Trophoblast cell (in vitro differentiated cells and primary cell): ENCODE measurements around the gene ARHGAP22.

Experiments used
- DNase-seq, 2 donors: peaks; one replicate each; pipeline ENCODE4 v3.0.0-alpha.2; 2016
- H2AFZ ChIP-seq: 2 replicates; pipeline ENCODE4 v1.6.1; 2013; ENCODE audit warnings: low read length, moderate library complexity, mild to moderate bottlenecking; ENCODE audit not compliant: insufficient read depth, poor library complexity
- H2AK5ac ChIP-seq: 2 replicates; pipeline ENCODE4 v1.6.1; 2013; ENCODE audit warnings: mild to moderate bottlenecking, low read length
- H2BK120ac ChIP-seq: 2 replicates; pipeline ENCODE4 v1.6.1; 2013; ENCODE audit warnings: low read length, mild to moderate bottlenecking, moderate library complexity; ENCODE audit not compliant: insufficient read depth, poor library complexity
- H2BK12ac ChIP-seq: 2 replicates; pipeline ENCODE4 v1.6.1; 2013; ENCODE audit warnings: mild to moderate bottlenecking, low read length, moderate library complexity
- H2BK5ac ChIP-seq: 2 replicates; pipeline ENCODE4 v1.6.1; 2013; ENCODE audit warnings: low read length, low read depth, moderate library complexity, mild to moderate bottlenecking; ENCODE audit not compliant: poor library complexity
- H3K14ac ChIP-seq: 2 replicates; pipeline ENCODE4 v1.6.1; 2013; ENCODE audit warnings: mild to moderate bottlenecking, low read length
- H3K18ac ChIP-seq: 2 replicates; pipeline ENCODE4 v1.6.1; 2013; ENCODE audit warnings: mild to moderate bottlenecking, low read length
- H3K23ac ChIP-seq: 2 replicates; pipeline ENCODE4 v1.6.1; 2013; ENCODE audit warnings: low read length
- H3K27ac ChIP-seq: 2 replicates; pipeline ENCODE4 v1.5.1; 2013; ENCODE audit warnings: low read depth, mild to moderate bottlenecking, inconsistent platforms, low read length, moderate library complexity
- H3K27me3 ChIP-seq: 2 replicates; pipeline ENCODE4 v1.6.1; 2013; ENCODE audit warnings: inconsistent platforms, mild to moderate bottlenecking, low read length, moderate library complexity; ENCODE audit not compliant: insufficient read depth
- H3K36me3 ChIP-seq, 2 experiments: 1 replicate in 1 of 2; 2 replicates in 1 of 2; pipeline ENCODE4 v1.6.1; 2013; ENCODE audit warnings: low read length in 2 of 2, mild to moderate bottlenecking in 2 of 2, moderate library complexity in 1 of 2; ENCODE audit not compliant: insufficient read depth in 2 of 2, control insufficient read depth in 1 of 2
- H3K4ac ChIP-seq: 2 replicates; pipeline ENCODE4 v1.6.1; 2013; ENCODE audit warnings: low read depth, mild to moderate bottlenecking, low read length, moderate library complexity
- H3K4me1 ChIP-seq, 2 experiments: 1 replicate in 1 of 2; 2 replicates in 1 of 2; pipeline ENCODE4 v1.6.1; 2013; ENCODE audit warnings: low read length in 2 of 2, mild to moderate bottlenecking in 2 of 2, moderate library complexity in 1 of 2; ENCODE audit not compliant: insufficient read depth in 2 of 2, control insufficient read depth in 1 of 2
- H3K4me2 ChIP-seq: 2 replicates; pipeline ENCODE4 v1.6.1; 2013; ENCODE audit warnings: inconsistent platforms, mild to moderate bottlenecking, low read length, moderate library complexity
- H3K4me3 ChIP-seq: 2 replicates; pipeline ENCODE4 v1.5.1; 2013; ENCODE audit warnings: mild to moderate bottlenecking, low read depth, low read length, inconsistent platforms
- H3K79me1 ChIP-seq: one replicate; pipeline ENCODE4 v1.6.1; 2013; ENCODE audit warnings: low read length
- H3K79me2 ChIP-seq: 2 replicates; pipeline ENCODE4 v1.6.1; 2013; ENCODE audit warnings: low read length, mild to moderate bottlenecking; ENCODE audit not compliant: control insufficient read depth, insufficient read depth, poor library complexity
- H3K9ac ChIP-seq: 2 replicates; pipeline ENCODE4 v1.6.1; 2013; ENCODE audit warnings: mild to moderate bottlenecking, low read length
- H3K9me3 ChIP-seq: 2 replicates; pipeline ENCODE4 v1.6.1; 2013; ENCODE audit warnings: low read depth, mild to moderate bottlenecking, control low read depth, inconsistent platforms, low read length; ENCODE audit not compliant: insufficient read depth
- H4K12ac ChIP-seq: 2 replicates; pipeline ENCODE4 v1.6.1; 2013; ENCODE audit warnings: low read depth, mild to moderate bottlenecking, low read length, moderate library complexity
- H4K8ac ChIP-seq: 2 replicates; pipeline ENCODE4 v1.6.1; 2013; ENCODE audit warnings: low read depth, mild to moderate bottlenecking, low read length, moderate library complexity
- H4K91ac ChIP-seq: one replicate; pipeline ENCODE4 v1.6.1; 2013; ENCODE audit warnings: low read depth, mild to moderate bottlenecking, low read length, moderate library complexity
- WGBS: extraction: QIAGEN DNeasy Blood & Tissue Kit; methylation state at CpG from one replicate; pipeline ENCODE4 v1.1.7; 2013; ENCODE audit warnings: missing lambda C conversion rate; ENCODE audit not compliant: insufficient read length, insufficient coverage; ENCODE audit errors: extremely low coverage; 5-methylcytosine and 5-hydroxymethylcytosine counted together

The ARHGAP22 gene

DNA sequence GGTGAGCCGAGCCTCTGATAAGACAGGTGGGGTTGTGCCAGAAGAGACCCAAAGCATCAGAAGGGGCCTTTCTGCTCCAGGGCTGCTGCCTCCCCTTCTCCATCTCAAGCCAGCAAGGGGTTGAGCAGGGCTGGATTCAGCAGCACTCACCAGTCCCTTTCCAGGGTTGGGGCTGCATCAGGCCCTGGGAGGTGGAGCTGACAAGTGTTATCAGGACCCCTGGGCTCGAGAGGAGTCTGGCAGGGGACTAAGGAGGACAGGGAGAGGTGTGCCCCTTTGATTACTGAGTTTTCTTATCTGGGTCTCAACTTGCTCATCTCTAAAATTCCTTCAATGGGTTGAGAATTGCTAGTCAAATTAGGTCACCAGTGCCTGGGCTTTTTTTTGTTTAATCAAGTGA is 17.8 kb downstream of the ARHGAP22 start:
- Histone ChIP-seq H3K4me3 (no peak overlapping the region), H2AK5ac (no peak overlapping the region), H3K9me3 (peaks cover 19% of the 10 kb centered on the region), H3K4me1 (no peaks in the 10 kb centered on the region), H3K4ac (no peak overlapping the region), H3K4me2 (no peak overlapping the region), H3K36me3 (no peaks in the 10 kb centered on the region), H4K12ac (no peak overlapping the region), H4K91ac (no peak overlapping the region), H2AFZ (no peak overlapping the region), H2BK12ac (no peak overlapping the region), H3K14ac (no peak overlapping the region), H3K27ac (no peak overlapping the region), H3K9ac (no peak overlapping the region), H3K79me1 (no peaks in the 10 kb centered on the region), H3K18ac (no peak overlapping the region), H2BK5ac (no peak overlapping the region), H3K23ac (no peak overlapping the region), H3K27me3 (no peaks in the 10 kb centered on the region), H3K79me2 (no peaks in the 10 kb centered on the region), H4K8ac (no peak overlapping the region), H2BK120ac (no peak overlapping the region)
- DNase-seq: no peak
- no CpG with 5 or more reads among the region's 2 CpGs for WGBS

- no peak overlapping the region for H2BK120ac ChIP-seq
- no peaks in the 10 kb centered on the region for H3K79me2 ChIP-seq
- no peak overlapping the region for H2AFZ ChIP-seq
- no peak overlapping the region for H3K4me2 ChIP-seq
- H3K9me3 ChIP-seq: peaks cover 15% of the 10 kb centered on the region
- no peaks in the 10 kb centered on the region for H3K79me1 ChIP-seq
- DNase-seq: no peak
- H2BK5ac ChIP-seq: no peak overlapping the region
- no peak overlapping the region for H2BK12ac ChIP-seq
- H2AK5ac ChIP-seq: no peak overlapping the region
- H3K27me3 ChIP-seq: no peaks in the 10 kb centered on the region
- WGBS: no CpG with 5 or more reads among the region's 10 CpGs
- H3K27ac ChIP-seq: no peak overlapping the region
- no peak overlapping the region for H4K91ac ChIP-seq
- no peak overlapping the region for H3K18ac ChIP-seq
- no peak overlapping the region for H3K4ac ChIP-seq
- H4K12ac ChIP-seq: no peak overlapping the region
- H3K4me3 ChIP-seq: no peak overlapping the region
- no peaks in the 10 kb centered on the region for H3K36me3 ChIP-seq
- no peak overlapping the region for H3K23ac ChIP-seq
- H3K14ac ChIP-seq: no peak overlapping the region
- H3K9ac ChIP-seq: no peak overlapping the region
- no peak overlapping the region for H4K8ac ChIP-seq
- peaks cover 0 to 4% of the 10 kb centered on the region in 2 experiments for H3K4me1 ChIP-seq
Observed at GRCh38 chr10:48582970-48583369, 21.9 kb downstream of the ARHGAP22 start.

GRCh38 chr10:48580236-48580635 is 24.6 kb downstream of the ARHGAP22 start:
- no peak overlapping the region for H3K23ac ChIP-seq
- no CpG with 5 or more reads among the region's 5 CpGs for WGBS
- H4K91ac ChIP-seq: no peak overlapping the region
- no peak overlapping the region for H3K18ac ChIP-seq
- H3K27me3 ChIP-seq: no peaks in the 10 kb centered on the region
- no peaks in the 10 kb centered on the region for H3K36me3 ChIP-seq
- H3K4ac ChIP-seq: no peak overlapping the region
- peaks cover 9% of the 10 kb centered on the region for H3K9me3 ChIP-seq
- H4K8ac ChIP-seq: no peak overlapping the region
- no peak for DNase-seq
- H3K79me1 ChIP-seq: no peaks in the 10 kb centered on the region
- peaks cover 0 to 4% of the 10 kb centered on the region in 2 experiments for H3K4me1 ChIP-seq
- no peak overlapping the region for H3K27ac ChIP-seq
- H2AFZ ChIP-seq: no peak overlapping the region
- no peak overlapping the region for H2BK120ac ChIP-seq
- H3K9ac ChIP-seq: no peak overlapping the region
- no peak overlapping the region for H3K4me3 ChIP-seq
- no peak overlapping the region for H2BK5ac ChIP-seq
- H3K79me2 ChIP-seq: no peaks in the 10 kb centered on the region
- no peak overlapping the region for H2BK12ac ChIP-seq
- no peak overlapping the region for H3K14ac ChIP-seq
- H2AK5ac ChIP-seq: no peak overlapping the region
- no peak overlapping the region for H3K4me2 ChIP-seq
- no peak overlapping the region for H4K12ac ChIP-seq

GRCh38 chr10:48579251-48579960 is 25.5 kb downstream of the ARHGAP22 start:
- DNase-seq: no peak

More at GRCh38 chr10:48579251-48579960, 25.5 kb downstream of the ARHGAP22 start:
- no peak overlapping the region for H2AFZ ChIP-seq
- no peaks in the 10 kb centered on the region for H3K27me3 ChIP-seq
- H2BK120ac ChIP-seq: no peak overlapping the region
- no CpG with 5 or more reads among the region's 8 CpGs for WGBS
- H3K4me3 ChIP-seq: no peak overlapping the region
- H3K79me1 ChIP-seq: no peaks in the 10 kb centered on the region
- H2AK5ac ChIP-seq: no peak overlapping the region
- no peaks in the 10 kb centered on the region for H3K79me2 ChIP-seq
- H4K12ac ChIP-seq: no peak overlapping the region
- no peak overlapping the region for H3K23ac ChIP-seq
- H3K14ac ChIP-seq: no peak overlapping the region
- no peak overlapping the region for H3K4me2 ChIP-seq
- peaks cover 10% of the 10 kb centered on the region for H3K9me3 ChIP-seq
- H3K27ac ChIP-seq: no peak overlapping the region
- H4K91ac ChIP-seq: no peak overlapping the region
- H3K36me3 ChIP-seq: no peaks in the 10 kb centered on the region
- H3K4ac ChIP-seq: no peak overlapping the region
- no peak overlapping the region for H3K18ac ChIP-seq
- H3K9ac ChIP-seq: no peak overlapping the region
- H2BK12ac ChIP-seq: no peak overlapping the region
- H4K8ac ChIP-seq: no peak overlapping the region
- H2BK5ac ChIP-seq: no peak overlapping the region
- H3K4me1 ChIP-seq: peaks cover 0 to 4% of the 10 kb centered on the region in 2 experiments
